ENCODE data around the gene DDAH1.
"Not testable (repeated sequence)": the region's sequence is repeated elsewhere in the genome, so short reads cannot be mapped to it uniquely, and the experiment has no call there.

Gene DDAH1

DNA sequence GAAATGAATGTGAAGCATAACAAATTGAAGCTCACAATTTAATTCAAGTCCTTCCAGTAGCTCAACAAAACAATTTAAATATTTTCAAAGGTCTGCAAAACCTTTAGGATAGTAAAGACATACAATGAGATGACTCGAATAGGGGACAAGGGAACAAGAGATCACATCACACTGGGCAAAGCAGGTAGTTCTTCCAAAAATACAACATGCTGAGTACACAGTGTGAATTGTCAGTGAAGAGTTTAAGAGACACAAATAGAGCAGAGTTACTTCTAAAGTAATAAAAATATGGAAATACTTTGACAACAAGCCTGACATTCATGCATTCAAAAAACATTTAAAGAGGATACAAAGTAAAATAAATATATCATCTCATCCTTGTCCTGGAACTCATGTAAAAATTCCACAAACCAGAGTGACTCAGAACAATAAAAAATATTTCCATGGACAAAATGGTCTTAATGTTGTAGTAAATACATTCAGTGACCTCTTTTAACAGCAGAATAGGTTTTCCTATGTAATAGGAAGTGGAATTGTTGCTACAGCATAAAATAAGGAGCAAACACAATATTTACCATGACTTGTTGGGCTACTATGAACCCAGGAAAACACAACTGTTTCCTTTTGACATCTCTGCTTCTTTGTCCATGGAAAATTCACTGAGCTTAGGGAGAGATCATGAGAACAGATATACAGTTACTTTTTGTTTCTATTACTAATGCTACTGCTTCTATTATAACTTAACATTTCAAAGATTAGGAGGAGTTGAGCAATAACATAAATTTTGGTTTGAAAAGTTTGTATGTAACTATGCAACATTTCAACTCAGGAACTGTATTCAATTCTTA lies 104.9 kb downstream of the DDAH1 start:
- no peak for DNase-seq (ENCODE audit: low read depth in 2 of 2)

DNA sequence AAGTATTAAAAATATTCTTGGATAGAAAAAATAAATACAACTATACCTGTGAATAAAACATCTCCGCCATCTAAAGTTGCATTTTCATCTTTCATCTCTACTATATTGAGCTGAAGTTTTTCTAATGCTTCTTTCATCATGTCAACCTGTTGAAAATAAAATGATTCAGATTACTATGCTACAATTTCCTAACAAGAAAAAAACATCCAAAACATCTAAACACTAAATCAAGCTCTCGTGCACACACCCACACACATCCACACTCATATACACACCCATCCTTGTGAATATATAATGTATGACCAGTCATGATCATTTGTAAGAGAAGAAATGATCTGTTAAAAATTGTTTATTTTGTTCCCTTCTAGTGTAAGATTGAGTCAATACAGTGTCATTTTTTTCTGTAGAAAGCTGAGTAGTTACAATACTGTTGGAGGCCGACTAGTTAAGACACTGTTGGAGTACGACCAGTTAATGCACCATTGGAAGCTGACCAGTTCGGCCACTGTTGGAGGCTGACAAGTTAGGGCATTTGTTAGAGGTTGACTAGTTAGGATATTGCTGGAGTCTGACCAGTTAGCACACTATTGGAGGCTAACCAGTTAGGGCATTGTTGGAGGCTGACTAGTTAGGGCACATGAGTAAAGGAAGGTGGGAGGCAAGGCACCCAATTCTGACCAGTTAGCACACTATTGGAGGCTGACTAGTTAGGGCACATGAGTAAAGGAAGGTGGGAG lies 106.1 kb downstream of the DDAH1 start:
- no peak for DNase-seq (ENCODE audit: low read depth in 2 of 2)

DNA sequence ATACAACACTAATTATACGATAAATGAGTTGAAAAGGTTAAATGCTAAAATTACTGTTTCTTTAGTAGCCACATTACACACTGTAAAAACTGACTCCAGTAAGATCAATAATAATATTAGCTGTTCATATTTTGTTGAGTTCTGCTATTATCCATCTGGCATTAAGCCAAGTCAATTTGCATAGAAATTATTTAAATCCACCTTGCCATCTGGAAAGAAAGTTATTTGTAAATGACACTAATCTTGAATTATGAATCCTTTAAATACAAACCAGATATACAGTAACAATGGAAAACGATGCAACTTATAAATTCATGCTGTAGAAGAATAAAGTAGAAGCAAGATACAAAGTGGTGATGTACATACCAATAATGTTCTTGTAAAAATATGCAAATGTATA lies 107.1 kb downstream of the DDAH1 start:
- DNase-seq (ENCODE audit: low read depth in 2 of 2) = no peak

GRCh38 chr1:85356130-85356529 lies 108.8 kb downstream of the DDAH1 start:
- DNase-seq (ENCODE audit: low read depth in 2 of 2) = no peak

DNA sequence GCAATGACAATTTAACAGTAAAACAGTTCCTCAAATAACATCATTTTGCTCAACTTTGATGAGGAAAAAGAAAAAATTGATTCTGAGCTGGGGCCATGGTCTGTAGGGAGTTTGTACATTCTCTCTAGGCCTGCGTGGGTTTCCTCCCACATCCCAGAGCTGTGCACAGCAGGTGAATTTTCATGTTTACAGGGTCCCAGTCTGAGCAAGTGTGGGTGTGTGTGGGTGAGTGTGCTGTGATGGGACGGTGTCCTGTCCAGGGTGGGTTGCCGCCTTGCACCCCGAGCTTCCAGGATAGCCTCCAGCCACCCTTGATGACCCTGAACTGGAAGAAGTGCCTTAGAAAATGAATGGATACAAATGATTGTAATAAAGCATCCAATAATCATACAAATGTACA lies 112.9 kb downstream of the DDAH1 start:
- DNase-seq (ENCODE audit: low read depth in 2 of 2) = no peak

GRCh38 chr1:85351202-85351828 lies 113.6 kb downstream of the DDAH1 start:
- DNase-seq (ENCODE audit: low read depth in 2 of 2) = no peak

GRCh38 chr1:85349224-85349623 lies 115.7 kb downstream of the DDAH1 start:
- no peak for DNase-seq (ENCODE audit: low read depth in 2 of 2)

- DNase-seq (ENCODE audit: low read depth in 2 of 2) = no peak
Observed at GRCh38 chr1:85347908-85348307, 117.1 kb downstream of the DDAH1 start.

GRCh38 chr1:85347275-85347674 lies 117.7 kb downstream of the DDAH1 start:
- not testable (repeated sequence) for DNase-seq (ENCODE audit: low read depth in 2 of 2)

DNA sequence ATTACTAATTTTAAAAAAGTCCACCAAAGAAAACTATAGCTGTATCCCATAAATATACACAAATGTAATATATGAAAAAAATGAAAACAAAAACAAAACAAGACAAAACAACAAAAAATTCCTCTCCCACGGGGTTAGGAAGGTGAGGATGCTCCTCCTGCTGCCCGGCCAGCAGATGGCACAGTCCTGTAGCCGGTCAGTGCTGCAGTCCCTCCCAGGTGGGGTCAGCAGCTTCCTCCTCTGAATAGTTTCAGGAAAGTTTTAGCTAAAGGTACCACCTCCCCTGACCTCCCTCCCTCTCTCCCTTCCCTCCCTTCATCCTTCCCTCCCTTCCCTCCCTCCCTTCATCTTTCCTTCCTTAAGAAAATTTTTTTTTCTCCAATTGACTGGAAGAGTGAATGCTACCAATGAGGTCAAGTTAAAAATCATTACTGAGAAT lies 120.7 kb downstream of the DDAH1 start:
- no peak for DNase-seq (ENCODE audit: low read depth in 2 of 2)

DNA sequence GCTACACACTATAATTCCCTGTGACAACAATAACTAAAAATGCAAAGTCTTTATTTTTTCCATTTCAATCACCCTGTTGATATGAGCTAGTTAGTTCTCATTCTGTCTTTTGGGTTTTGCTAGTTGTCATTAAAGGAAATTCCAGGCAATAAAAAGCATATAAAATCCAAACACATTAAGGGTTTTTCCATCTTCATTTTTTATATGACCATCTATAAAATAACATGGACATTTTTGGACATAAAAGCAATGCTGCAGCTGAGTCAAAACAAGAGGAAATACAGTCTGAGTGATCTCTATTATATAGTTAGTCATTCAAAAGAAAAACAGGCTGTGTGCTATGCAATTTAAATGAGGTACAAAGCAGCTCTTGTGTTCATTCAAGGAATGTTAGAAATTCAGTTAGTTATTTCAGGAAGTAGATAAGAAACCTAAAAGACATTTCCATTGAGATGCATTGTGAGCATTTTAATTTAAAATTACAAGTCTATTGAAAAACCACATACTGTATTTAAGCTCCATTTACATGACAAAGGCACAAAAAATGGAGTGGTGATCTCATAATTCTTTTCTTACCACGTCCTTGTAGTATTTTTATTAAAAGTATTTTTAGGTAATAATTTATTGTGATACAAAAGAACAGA lies 121.2 kb downstream of the DDAH1 start:
- DNase-seq (ENCODE audit: low read depth in 2 of 2) = no peak

GRCh38 chr1:85343213-85343611 lies 121.7 kb downstream of the DDAH1 start:
- no peak for DNase-seq (ENCODE audit: low read depth in 2 of 2)

DNA sequence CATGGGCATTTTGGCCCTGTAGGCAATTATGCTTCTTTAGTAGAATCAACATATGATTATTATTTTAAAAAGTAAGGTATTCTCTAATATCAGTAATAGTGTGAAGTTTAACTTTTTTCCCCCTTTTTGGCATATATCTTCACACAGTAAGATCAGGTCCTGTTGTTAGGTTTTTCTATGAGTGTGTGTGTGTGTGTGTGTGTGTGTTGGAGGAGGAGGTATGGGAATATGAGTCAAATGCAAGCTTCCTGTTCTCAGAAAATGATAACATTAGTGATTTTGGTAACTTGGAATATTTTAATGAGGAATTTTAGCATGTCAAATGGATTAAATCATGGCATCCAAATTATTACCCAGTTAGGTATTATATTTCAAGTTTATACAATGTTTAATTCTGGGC lies 122.8 kb downstream of the DDAH1 start:
- DNase-seq (ENCODE audit: low read depth in 2 of 2) = no peak

- DNase-seq (ENCODE audit: low read depth in 2 of 2) = no peak
Observed at GRCh38 chr1:85340427-85340826, 124.5 kb downstream of the DDAH1 start.

GRCh38 chr1:85339656-85340399 lies 125.1 kb downstream of the DDAH1 start:
- DNase-seq (ENCODE audit: low read depth in 2 of 2) = no peak

GRCh38 chr1:85339089-85339488 lies 125.9 kb downstream of the DDAH1 start:
- no peak for DNase-seq (ENCODE audit: low read depth in 2 of 2)

DNA sequence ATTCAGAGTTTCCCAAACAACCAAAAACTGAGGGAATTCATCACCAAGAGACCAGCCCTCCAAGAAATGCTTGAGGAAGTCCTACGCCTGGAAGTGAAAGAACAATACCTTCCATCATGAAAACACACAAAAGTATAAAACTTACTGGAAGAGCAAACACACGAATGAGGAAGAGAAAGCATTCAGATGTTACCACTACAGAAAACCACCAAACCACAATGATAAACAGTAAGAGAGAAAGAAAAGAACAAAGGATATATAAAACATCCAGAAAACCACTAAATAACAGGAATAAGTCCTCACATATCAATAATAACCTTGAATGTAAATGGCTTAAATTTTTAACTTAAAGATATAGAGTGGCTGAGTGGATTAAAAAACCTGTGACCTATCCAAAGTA lies 130.0 kb downstream of the DDAH1 start:
- DNase-seq (ENCODE audit: low read depth in 2 of 2) = no peak

DNA sequence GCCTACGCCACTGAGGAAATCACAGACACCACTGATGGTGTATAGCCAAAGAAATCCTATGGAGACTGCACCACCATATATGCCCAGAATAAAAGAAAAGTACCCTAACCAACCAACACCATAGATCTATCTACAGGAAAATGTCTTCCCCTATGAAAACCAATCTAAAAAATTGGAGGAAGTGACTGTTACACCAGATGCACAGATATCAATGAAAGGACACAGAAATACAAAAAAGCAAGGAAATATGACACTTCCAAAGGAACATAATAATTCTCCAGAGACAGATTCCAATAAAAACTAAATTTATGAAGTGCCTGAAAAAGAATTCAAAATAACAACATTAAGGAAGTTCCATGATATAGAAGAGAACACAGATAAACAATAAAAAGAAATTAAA lies 131.8 kb downstream of the DDAH1 start:
- no peak for DNase-seq (ENCODE audit: low read depth in 2 of 2)

DNA sequence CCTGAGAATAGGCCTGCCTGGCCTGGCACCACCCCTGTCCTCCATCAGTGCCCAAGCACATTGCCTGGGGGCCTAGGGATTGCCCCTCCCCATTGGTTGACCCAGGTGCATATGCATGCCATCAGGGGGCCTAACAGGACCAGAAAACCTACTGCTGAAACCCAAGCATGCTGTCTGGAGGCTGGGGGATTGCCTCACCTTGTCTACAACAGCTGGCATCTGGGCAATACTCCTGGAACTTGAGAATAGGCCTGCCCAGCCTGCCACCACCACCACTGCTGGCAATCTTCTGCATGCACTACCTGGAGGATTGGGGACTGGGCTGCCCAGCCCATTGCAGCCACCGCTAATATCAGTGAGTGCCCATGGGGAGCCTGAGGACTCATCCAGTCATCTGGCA lies 132.4 kb downstream of the DDAH1 start:
- DNase-seq (ENCODE audit: low read depth in 2 of 2) = no peak

- no peak for DNase-seq (ENCODE audit: low read depth in 2 of 2)
Observed at GRCh38 chr1:85330711-85331290, 134.2 kb downstream of the DDAH1 start.

- DNase-seq (ENCODE audit: low read depth in 2 of 2) = no peak
Observed at GRCh38 chr1:85330214-85330631, 134.7 kb downstream of the DDAH1 start.
